SJSA1 (cell line): ENCODE results near the gene ENG. TPM values are rescaled to one million over a fixed set of nuclear protein-coding genes. Genes with fewer than 3 reads are reported as not detected.
A peak's percentile ranks its signal among the peaks of the same experiment; 100 is the strongest.

Experiments used
- DNase-seq, 2 experiments: peaks; one replicate each; pipeline ENCODE4 v3.0.0-alpha.2; 2015 to 2020; ENCODE audit warnings: low spot score in 2 of 2, low read depth in 1 of 2
- H3K27ac ChIP-seq: fragments of 250-450 bp; sonication (Bioruptor Pico); 2 replicates; pipeline ENCODE4 v1.5.1; 2020; ENCODE audit warnings: mild to moderate bottlenecking, moderate library complexity
- H3K27me3 ChIP-seq: fragments of 250-450 bp; sonication (Bioruptor Pico); replicated peaks from 2 replicates; pipeline ENCODE4 v1.5.1; 2020; ENCODE audit warnings: mild to moderate bottlenecking, moderate library complexity
- H3K36me3 ChIP-seq: fragments of 250-450 bp; sonication (Bioruptor Pico); 2 replicates; pipeline ENCODE4 v1.5.1; 2020; ENCODE audit warnings: mild to moderate bottlenecking
- H3K4me1 ChIP-seq: fragments of 250-450 bp; sonication (Bioruptor Pico); replicated peaks from 2 replicates; pipeline ENCODE4 v1.6.1; 2021; ENCODE audit warnings: mild to moderate bottlenecking
- H3K4me3 ChIP-seq: fragments of 250-450 bp; sonication (Bioruptor Pico); 2 replicates; pipeline ENCODE4 v1.5.1; 2020; ENCODE audit warnings: mild to moderate bottlenecking
- H3K9me3 ChIP-seq: fragments of 250-450 bp; sonication (Bioruptor Pico); replicated peaks from 2 replicates; pipeline ENCODE4 v1.5.1; 2020; ENCODE audit warnings: mild to moderate bottlenecking
- total RNA-seq: library from RNA; depleted of rRNA; stranded (reverse); fragments of >200 nt; shearing (Covaris generic); gene quantifications from 2 replicates; pipeline ENCODE4 v1.2.3, GENCODE V29; 2014

ENG gene
- total RNA-seq, 1 experiment from 2014 or later = 8.7 TPM

- DNase-seq = peak; percentile 92 to 93
- Histone ChIP-seq H3K4me1 (peaks cover 18% of the 10 kb centered on the region), H3K36me3 (peaks cover 39% of the 10 kb centered on the region), H3K4me3 (peak within 1 kb of the TSS; percentile 91), H3K9me3 (no peaks in the 10 kb centered on the region), H3K27me3 (no peaks in the 10 kb centered on the region), H3K27ac (peak within 1 kb of the TSS; percentile 86)
Measured at GRCh38 chr9:127802576-127803443, 51.6 kb downstream of the ENG start, which contains the start of gene FPGS. FPGS (plus strand) TSS chr9:127802882; CDS start chr9:127802925, 43 bp downstream.

DNA sequence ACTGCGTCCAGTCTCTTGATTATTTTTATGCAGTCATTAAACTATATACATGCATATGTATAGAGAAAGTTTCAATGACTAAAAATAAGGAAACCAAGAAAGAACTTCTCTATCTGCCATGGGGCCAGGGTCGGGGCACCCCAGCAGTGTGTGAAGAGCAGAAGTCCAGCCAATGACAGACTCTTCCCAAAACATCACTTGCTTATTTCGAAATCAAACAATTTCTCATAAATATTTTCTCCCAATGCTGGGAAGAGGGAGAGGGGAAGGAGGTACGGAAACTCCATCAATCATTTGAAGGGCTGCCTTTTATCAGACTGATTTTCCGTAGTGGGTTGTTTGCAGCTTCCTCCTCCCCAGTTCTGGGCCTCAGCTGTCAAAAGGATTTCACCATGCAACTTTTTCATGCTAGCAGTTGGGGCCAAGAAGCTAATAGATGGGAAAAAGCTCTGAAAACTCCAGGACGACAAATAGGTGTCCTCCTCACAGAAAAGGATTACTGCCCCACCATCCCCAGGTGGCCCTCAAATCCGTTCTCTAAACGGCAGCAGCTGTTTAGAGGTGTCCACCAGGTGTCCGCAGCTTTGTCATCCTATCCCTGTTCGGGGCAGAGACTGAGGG is 52.4 kb downstream of the ENG start:
- Histone ChIP-seq H3K27ac (no peak overlapping the region), H3K9me3 (no peaks in the 10 kb centered on the region), H3K36me3 (peaks cover 31% of the 10 kb centered on the region), H3K27me3 (no peaks in the 10 kb centered on the region), H3K4me1 (peaks cover 23% of the 10 kb centered on the region), H3K4me3 (peak overlapping the region; percentile 91)
- no peak for DNase-seq

GRCh38 chr9:127796852-127797370 is 57.5 kb downstream of the ENG start:
- Histone ChIP-seq H3K9me3 (no peaks in the 10 kb centered on the region), H3K4me3 (no peak overlapping the region), H3K27me3 (no peaks in the 10 kb centered on the region), H3K36me3 (peaks cover 17% of the 10 kb centered on the region), H3K27ac (no peak overlapping the region), H3K4me1 (peaks cover 23% of the 10 kb centered on the region)
- DNase-seq = peak in 1 of 2 experiments; percentile 65

GRCh38 chr9:127796225-127796813 is 58.1 kb downstream of the ENG start:
- Histone ChIP-seq H3K36me3 (peaks cover 23% of the 10 kb centered on the region), H3K4me1 (peaks cover 23% of the 10 kb centered on the region), H3K9me3 (no peaks in the 10 kb centered on the region), H3K27me3 (no peaks in the 10 kb centered on the region), H3K27ac (no peak overlapping the region), H3K4me3 (no peak overlapping the region)
- DNase-seq = no peak

- Histone ChIP-seq H3K4me3 (no peak overlapping the region), H3K4me1 (peaks cover 20% of the 10 kb centered on the region), H3K27ac (no peak overlapping the region), H3K27me3 (no peaks in the 10 kb centered on the region), H3K36me3 (peaks cover 45% of the 10 kb centered on the region), H3K9me3 (no peaks in the 10 kb centered on the region)
- DNase-seq = no peak
Measured at GRCh38 chr9:127794001-127794791, 60.3 kb downstream of the ENG start.

- Histone ChIP-seq H3K4me3 (no peak overlapping the region), H3K4me1 (peaks cover 20% of the 10 kb centered on the region), H3K27ac (no peak overlapping the region), H3K27me3 (no peaks in the 10 kb centered on the region), H3K9me3 (no peaks in the 10 kb centered on the region), H3K36me3 (peaks cover 55% of the 10 kb centered on the region)
- DNase-seq = no peak
Measured at GRCh38 chr9:127793093-127793708, 61.3 kb downstream of the ENG start.

DNA sequence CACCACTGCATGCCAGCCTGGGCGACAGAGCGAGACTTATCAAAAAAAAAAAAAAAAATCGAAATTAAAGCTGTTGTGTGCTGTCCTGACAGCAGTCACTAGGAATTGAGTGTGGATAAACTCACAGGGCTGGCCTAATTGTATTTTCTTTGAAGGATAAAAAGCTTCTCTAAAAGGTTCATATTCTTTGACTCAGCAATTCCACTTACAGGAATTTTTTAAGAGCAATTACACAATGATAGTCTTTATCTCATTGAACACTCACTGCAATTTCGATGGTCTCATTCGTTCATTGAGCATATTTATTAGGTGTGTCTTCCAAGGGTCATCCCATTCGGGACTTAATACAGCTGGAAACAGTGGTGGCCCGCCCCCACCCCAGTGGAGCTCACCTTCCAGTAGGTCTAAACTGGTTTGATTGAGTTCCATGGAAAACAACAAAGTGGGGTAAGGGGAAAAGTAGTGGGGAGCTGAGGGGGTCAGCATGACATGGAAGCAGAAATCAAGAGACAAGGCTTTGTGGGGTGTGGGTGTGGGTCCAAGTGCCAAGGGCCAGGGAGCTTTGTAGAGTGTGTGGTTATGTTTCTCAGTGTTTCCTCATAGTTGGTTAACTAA is 61.9 kb downstream of the ENG start:
- no peak overlapping the region for H3K27ac ChIP-seq
- H3K27me3 ChIP-seq = no peaks in the 10 kb centered on the region
- no peak overlapping the region for H3K4me3 ChIP-seq
- peaks cover 61% of the 10 kb centered on the region for H3K36me3 ChIP-seq
- no peak for DNase-seq
- H3K4me1 ChIP-seq = peaks cover 20% of the 10 kb centered on the region
- no peaks in the 10 kb centered on the region for H3K9me3 ChIP-seq

DNA sequence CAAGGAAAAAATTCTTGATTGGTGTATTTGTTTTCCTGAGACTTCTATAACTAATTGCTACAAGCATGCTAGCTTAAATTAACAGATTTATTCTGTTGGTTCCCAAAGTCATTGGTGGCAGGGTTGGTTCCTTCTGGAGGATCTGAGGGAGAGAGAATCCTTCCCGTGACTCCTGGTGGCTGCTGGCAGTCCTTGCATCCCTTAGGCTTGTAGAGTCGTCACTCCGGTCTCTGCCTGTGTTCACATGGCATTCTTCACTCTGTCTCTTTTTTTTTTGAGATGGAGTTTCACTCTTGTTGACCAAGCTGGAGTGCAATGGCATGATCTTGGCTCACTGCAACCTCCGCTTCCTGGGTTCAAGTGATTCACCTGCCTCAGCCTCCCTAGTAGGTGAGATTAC is 63.4 kb downstream of the ENG start:
- H3K36me3 ChIP-seq = peaks cover 76% of the 10 kb centered on the region

GRCh38 chr9:127790094-127790855 is 64.2 kb downstream of the ENG start:
- H3K27me3 ChIP-seq = no peaks in the 10 kb centered on the region
- H3K36me3 ChIP-seq = peaks cover 79% of the 10 kb centered on the region
- no peak overlapping the region for H3K27ac ChIP-seq
- no peak for DNase-seq
- peaks cover 8% of the 10 kb centered on the region for H3K4me1 ChIP-seq
- no peaks in the 10 kb centered on the region for H3K9me3 ChIP-seq
- H3K4me3 ChIP-seq = no peak overlapping the region

More for the DNA sequence above, 63.4 kb downstream of the ENG start:
- Histone ChIP-seq H3K27ac (no peak overlapping the region), H3K4me1 (peaks cover 10% of the 10 kb centered on the region), H3K27me3 (no peaks in the 10 kb centered on the region), H3K4me3 (no peak overlapping the region), H3K9me3 (no peaks in the 10 kb centered on the region)
- DNase-seq = no peak

DNA sequence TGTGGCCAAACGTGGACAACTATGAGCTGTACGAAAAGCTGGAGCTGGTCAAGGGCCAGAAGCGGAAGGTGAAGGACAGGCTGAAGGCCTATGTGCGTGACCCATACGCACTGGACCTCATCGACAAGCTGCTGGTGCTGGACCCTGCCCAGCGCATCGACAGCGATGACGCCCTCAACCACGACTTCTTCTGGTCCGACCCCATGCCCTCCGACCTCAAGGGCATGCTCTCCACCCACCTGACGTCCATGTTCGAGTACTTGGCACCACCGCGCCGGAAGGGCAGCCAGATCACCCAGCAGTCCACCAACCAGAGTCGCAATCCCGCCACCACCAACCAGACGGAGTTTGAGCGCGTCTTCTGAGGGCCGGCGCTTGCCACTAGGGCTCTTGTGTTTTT is 65.3 kb downstream of the ENG start:
- Histone ChIP-seq H3K27ac (no peak overlapping the region), H3K36me3 (peaks cover 79% of the 10 kb centered on the region), H3K4me3 (no peak overlapping the region), H3K9me3 (no peaks in the 10 kb centered on the region), H3K27me3 (no peaks in the 10 kb centered on the region), H3K4me1 (peaks cover 12% of the 10 kb centered on the region)
- no peak for DNase-seq

GRCh38 chr9:127788337-127789011 is 66.0 kb downstream of the ENG start:
- no peaks in the 10 kb centered on the region for H3K9me3 ChIP-seq
- H3K36me3 ChIP-seq = peaks cover 75% of the 10 kb centered on the region
- DNase-seq = no peak

DNA sequence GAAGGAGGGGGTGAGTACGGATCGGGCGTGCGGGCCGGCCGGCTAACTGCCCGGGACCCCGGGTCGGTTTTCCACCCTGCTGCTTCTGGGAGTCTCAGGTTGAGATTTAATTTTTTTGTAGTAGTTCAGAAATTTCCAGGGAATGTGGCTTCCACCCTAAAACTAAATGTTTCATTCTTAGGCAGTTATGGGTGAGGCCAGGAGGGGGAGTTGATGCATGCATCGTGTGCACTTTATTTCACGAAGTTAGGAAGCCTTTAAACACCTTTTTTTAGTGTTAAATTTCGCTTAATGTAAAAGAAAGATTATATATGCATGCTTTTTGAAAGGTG is 67.7 kb downstream of the ENG start:
- H3K9me3 ChIP-seq = no peaks in the 10 kb centered on the region
- no peak for DNase-seq
- peaks cover 59% of the 10 kb centered on the region for H3K36me3 ChIP-seq
- peaks cover 8% of the 10 kb centered on the region for H3K4me1 ChIP-seq
- H3K27ac ChIP-seq = no peak overlapping the region
- H3K27me3 ChIP-seq = no peaks in the 10 kb centered on the region
- H3K4me3 ChIP-seq = peak overlapping the region; percentile 99

More at GRCh38 chr9:127788337-127789011, 66.0 kb downstream of the ENG start:
- H3K4me3 ChIP-seq = no peak overlapping the region
- H3K27me3 ChIP-seq = no peaks in the 10 kb centered on the region
- peaks cover 12% of the 10 kb centered on the region for H3K4me1 ChIP-seq
- H3K27ac ChIP-seq = no peak overlapping the region
